Progenitor cell of endocrine pancreas (in vitro differentiated cells): ENCODE results near the gene GALNT2. TPM values are rescaled to one million over a fixed set of nuclear protein-coding genes. Genes with fewer than 3 reads are reported as not detected.

ENCODE experiments used
- DNase-seq: peaks from one replicate; pipeline ENCODE4 v3.0.0; 2021; ENCODE audit warnings: low spot score; ENCODE audit not compliant: unreplicated experiment
- H3K27ac Mint-ChIP-seq: 2 replicates; pipeline ENCODE4 v1.8.0; 2021; ENCODE audit warnings: mild to moderate bottlenecking, moderate library complexity, mixed read lengths
- H3K27me3 Mint-ChIP-seq: 2 replicates; pipeline ENCODE4 v1.8.0; 2021; ENCODE audit warnings: mixed read lengths
- H3K36me3 Mint-ChIP-seq: 2 replicates; pipeline ENCODE4 v1.8.0; 2022; ENCODE audit warnings: mixed read lengths; ENCODE audit not compliant: insufficient read depth
- H3K4me1 Mint-ChIP-seq: 2 replicates; pipeline ENCODE4 v1.8.0; 2021; ENCODE audit warnings: low read depth, mixed read lengths
- H3K4me3 Mint-ChIP-seq: 2 replicates; pipeline ENCODE4 v1.8.0; 2021; ENCODE audit warnings: low read depth, mild to moderate bottlenecking, moderate library complexity, mixed read lengths
- H3K9me3 Mint-ChIP-seq: 2 replicates; pipeline ENCODE4 v1.8.0; 2021; ENCODE audit warnings: low read depth, mixed read lengths
- total RNA-seq: library from RNA; stranded (reverse); gene quantifications from 2 replicates; pipeline ENCODE4 v1.2.1, GENCODE V29; 2021
- TF ChIP-seq, protein P1 (sequence below): fragments of 200-600 bp; sonication (generic); IDR thresholded peaks from one replicate; pipeline ENCODE4 v1.5.0; 2021; ENCODE audit warnings: antibody characterized with exemption, mild to moderate bottlenecking; ENCODE audit not compliant: unreplicated experiment

Gene GALNT2
- total RNA-seq, 1 donor from 2014 or later, result 95.2 TPM

DNA sequence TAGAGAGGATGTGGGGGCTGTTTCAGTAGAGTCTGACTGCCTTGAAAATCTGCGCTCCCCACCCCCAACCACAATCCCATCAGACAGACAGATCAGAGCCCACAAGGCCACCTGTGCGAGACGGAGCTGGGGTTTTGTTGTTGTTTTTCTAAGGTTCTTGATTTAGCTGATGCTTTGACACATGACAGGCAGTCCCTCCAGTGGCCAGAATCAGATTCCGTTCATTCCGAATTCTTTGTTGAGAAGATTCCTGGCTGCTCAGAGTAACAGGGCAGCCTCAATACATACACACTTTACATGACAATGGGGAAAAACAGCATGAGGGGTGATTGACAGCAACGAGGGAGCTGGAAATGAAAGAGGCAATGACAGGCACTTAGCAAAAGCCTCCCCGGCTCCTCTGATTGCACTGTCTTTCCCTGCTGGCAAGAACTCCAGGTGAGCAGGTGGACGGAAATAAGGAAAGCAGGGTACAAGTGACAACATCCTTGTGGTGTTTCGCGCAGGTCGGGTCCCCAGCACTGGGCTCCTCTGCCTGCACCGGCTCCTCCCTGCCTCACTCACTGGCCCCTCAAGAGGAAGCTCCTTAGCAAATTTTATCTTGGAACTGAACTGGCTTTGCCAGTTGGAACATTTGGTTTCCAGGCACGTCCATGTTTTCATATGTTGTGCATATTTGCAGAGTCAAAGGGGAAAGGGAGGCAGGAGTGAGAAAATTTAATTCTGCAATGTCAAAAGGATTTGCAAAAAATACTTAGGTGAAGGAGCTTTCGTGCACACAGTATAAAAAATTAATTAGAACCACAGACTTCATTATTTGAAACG lies 210.4 kb downstream of the GALNT2 start:
- H3K27me3 Mint-ChIP-seq, result no peaks in the 10 kb centered on the region
- no peaks in the 10 kb centered on the region for H3K9me3 Mint-ChIP-seq
- TF ChIP-seq, protein P1, sequence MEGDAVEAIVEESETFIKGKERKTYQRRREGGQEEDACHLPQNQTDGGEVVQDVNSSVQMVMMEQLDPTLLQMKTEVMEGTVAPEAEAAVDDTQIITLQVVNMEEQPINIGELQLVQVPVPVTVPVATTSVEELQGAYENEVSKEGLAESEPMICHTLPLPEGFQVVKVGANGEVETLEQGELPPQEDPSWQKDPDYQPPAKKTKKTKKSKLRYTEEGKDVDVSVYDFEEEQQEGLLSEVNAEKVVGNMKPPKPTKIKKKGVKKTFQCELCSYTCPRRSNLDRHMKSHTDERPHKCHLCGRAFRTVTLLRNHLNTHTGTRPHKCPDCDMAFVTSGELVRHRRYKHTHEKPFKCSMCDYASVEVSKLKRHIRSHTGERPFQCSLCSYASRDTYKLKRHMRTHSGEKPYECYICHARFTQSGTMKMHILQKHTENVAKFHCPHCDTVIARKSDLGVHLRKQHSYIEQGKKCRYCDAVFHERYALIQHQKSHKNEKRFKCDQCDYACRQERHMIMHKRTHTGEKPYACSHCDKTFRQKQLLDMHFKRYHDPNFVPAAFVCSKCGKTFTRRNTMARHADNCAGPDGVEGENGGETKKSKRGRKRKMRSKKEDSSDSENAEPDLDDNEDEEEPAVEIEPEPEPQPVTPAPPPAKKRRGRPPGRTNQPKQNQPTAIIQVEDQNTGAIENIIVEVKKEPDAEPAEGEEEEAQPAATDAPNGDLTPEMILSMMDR, result no peak
- H3K4me3 Mint-ChIP-seq, result no peak overlapping the region
- no peak overlapping the region for H3K27ac Mint-ChIP-seq
- H3K4me1 Mint-ChIP-seq, result peaks cover 1% of the 10 kb centered on the region
- no peak for DNase-seq
- H3K36me3 Mint-ChIP-seq, result peaks cover 14% of the 10 kb centered on the region

DNA sequence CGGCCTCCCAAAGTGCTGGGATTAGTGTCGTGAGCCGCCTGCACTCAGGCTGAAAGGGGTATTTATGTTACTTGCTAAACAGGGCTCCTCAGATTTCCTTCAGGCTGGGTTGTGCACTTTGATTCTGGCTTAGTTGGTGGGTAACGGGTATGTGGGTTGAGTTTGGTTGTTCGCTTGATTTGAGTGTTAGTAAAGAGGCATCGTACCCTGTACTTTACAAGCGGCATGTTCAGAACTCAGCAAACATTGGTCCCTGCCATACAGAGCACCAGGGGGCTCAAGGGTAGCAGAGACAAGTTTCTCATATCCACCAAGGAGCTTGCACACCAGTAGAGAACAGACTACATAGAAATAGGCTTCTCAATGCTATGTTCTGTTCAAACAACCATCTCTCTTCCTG lies 211.3 kb downstream of the GALNT2 start:
- TF ChIP-seq, protein P1, result no peak
- H3K9me3 Mint-ChIP-seq, result no peaks in the 10 kb centered on the region

DNA sequence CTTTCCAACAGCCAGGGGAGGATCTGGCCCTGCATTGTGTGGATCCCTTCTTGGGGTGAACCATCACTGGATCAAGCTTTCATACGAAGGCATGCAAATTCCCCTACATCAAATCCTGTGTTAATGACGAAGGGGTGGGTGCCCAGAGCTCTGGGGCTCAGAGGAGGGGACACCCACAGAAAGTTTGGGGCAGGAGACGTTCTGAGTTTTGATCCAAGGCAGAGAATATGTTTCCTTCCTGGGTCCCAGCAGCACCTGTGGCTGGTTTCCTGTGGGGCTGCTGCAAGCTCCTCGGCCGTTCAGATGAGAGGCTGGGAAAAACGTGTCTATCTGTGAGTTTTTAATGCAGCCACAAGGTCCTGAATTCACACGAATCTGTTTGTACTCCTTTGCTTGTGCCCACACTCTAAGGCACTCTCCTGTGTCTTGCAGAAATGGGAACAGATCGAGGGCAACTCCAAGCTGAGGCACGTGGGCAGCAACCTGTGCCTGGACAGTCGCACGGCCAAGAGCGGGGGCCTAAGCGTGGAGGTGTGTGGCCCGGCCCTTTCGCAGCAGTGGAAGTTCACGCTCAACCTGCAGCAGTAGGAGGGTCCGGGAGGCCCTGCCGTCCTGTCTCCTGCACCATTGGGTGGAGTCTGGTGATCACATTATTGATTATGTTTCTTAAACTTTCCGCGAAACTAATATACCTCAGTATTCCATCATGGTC lies 212.0 kb downstream of the GALNT2 start:
- Mint-ChIP-seq H3K4me1 (peaks cover 1% of the 10 kb centered on the region), H3K27ac (no peak overlapping the region), H3K36me3 (peaks cover 14% of the 10 kb centered on the region), H3K9me3 (no peaks in the 10 kb centered on the region), H3K27me3 (no peaks in the 10 kb centered on the region), H3K4me3 (no peak overlapping the region)
- TF ChIP-seq, protein P1, result no peak
- no peak for DNase-seq

More for the DNA sequence above, 211.3 kb downstream of the GALNT2 start:
- H3K36me3 Mint-ChIP-seq, result peaks cover 14% of the 10 kb centered on the region
- no peak overlapping the region for H3K4me3 Mint-ChIP-seq
- H3K4me1 Mint-ChIP-seq, result peaks cover 1% of the 10 kb centered on the region
- no peak overlapping the region for H3K27ac Mint-ChIP-seq
- no peak for DNase-seq
- H3K27me3 Mint-ChIP-seq, result no peaks in the 10 kb centered on the region

DNA sequence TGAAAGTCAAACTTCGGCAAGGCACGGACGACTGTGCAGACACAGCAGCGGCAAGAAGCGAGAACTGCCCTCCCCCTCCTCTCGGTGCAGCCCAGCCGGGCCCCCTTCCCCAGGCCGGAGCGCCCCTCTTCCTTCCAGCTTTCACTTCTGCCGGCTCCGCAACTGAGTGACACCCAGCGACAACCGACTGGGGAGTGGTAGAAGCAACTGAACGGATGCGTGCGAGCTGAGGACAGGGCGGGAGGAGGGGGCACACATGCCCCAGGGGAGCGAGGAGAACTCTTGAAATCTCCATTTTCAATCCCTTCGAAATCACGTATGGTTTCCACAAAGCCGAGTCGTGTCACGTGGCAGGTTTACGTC lies 212.5 kb downstream of the GALNT2 start:
- Mint-ChIP-seq H3K27ac (no peak overlapping the region), H3K27me3 (no peaks in the 10 kb centered on the region), H3K9me3 (no peaks in the 10 kb centered on the region), H3K4me1 (peaks cover 1% of the 10 kb centered on the region), H3K36me3 (peaks cover 18% of the 10 kb centered on the region), H3K4me3 (no peak overlapping the region)
- TF ChIP-seq, protein P1, result no peak
- no peak for DNase-seq

DNA sequence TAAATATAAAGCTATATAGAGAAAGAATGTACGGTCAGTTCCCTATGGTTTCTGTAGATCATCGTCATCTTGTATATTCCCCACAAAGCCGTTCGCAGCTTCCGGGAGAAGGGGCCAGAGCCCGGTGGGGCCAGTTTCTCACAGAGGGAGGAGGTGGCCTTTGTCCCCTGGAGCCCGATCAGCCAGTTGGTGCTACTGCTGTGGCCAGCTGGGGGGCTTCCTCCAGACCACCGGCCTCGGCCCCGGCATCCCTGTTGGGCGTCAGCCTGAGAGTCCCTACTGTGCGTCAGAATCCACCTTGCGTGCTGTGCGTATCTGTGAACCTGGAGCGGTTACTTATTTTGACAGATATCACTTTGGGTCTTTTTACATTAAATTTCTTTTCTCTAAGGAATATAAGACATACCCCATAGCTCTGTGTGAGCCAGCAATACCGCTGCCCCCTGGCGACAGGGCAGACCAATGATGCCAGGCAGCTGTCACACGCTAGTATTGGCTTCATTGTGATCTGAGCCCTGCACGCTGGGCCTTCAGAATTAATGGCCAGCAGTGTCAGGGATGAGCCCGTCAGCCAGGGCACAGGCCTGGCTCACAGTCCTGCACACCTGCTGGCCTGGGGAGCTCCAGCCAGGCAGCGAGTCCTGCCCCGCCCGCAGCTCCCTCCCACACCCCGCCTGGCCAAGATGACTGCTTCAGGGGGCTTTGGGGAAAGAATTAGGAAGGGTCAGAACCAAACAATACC lies 213.2 kb downstream of the GALNT2 start:
- Mint-ChIP-seq H3K27ac (no peak overlapping the region), H3K4me3 (no peak overlapping the region), H3K4me1 (peaks cover 6% of the 10 kb centered on the region), H3K36me3 (peaks cover 21% of the 10 kb centered on the region), H3K9me3 (no peaks in the 10 kb centered on the region), H3K27me3 (no peaks in the 10 kb centered on the region)
- TF ChIP-seq, protein P1, result no peak
- DNase-seq, result no peak
